ENCODE data around the gene APOBEC2. TPM values are rescaled to one million over a fixed set of nuclear protein-coding genes. Genes with fewer than 3 reads are reported as not detected.

Gene APOBEC2
- total and polyA plus RNA-seq, 8 donors: 0.29 to 1.3 (median 0.75) TPM; not detected in 1

GRCh38 chr6:41064841-41065240 is 11.8 kb downstream of the APOBEC2 start:
- ATAC-seq: no peak
- no peaks in the 10 kb centered on the region for H3K9me3 ChIP-seq
- no peak for TF ChIP-seq CTCF (IDR thresholded peaks at IDR 0.05)
- H3K4me1 ChIP-seq: peaks cover 0 to 7% of the 10 kb centered on the region in 2 donors
- intact Hi-C loops (cut with DNase I): no loop called here
- H3K27me3 ChIP-seq: no peaks in the 10 kb centered on the region
- H3K27ac ChIP-seq: no peak overlapping the region
- no peak for DNase-seq
- H3K36me3 ChIP-seq: peaks cover 0 to 37% of the 10 kb centered on the region in 2 donors
- no peak overlapping the region for H3K4me3 ChIP-seq

- Histone ChIP-seq H3K36me3 (peaks cover 0 to 37% of the 10 kb centered on the region in 2 donors), H3K4me1 (peaks cover 0 to 11% of the 10 kb centered on the region in 2 donors), H3K27me3 (no peaks in the 10 kb centered on the region), H3K9me3 (no peaks in the 10 kb centered on the region), H3K4me3 (no peak overlapping the region), H3K27ac (no peak overlapping the region)
- intact Hi-C loops (cut with DNase I): no loop called here
- no peak for TF ChIP-seq CTCF (IDR thresholded peaks at IDR 0.05)
- DNase-seq: no peak
- ATAC-seq: no peak
Measured at GRCh38 chr6:41065550-41066026, 12.6 kb downstream of the APOBEC2 start.

GRCh38 chr6:41066867-41067304 is 13.9 kb downstream of the APOBEC2 start:
- intact Hi-C loops (cut with DNase I): no loop called here
- peak in 3 of 4 donors; percentile 69 to 88 (median 71) for DNase-seq
- H3K36me3 ChIP-seq: peaks cover 0 to 28% of the 10 kb centered on the region in 2 donors

GRCh38 chr6:41071501-41071922 is 18.5 kb downstream of the APOBEC2 start:
- Histone ChIP-seq H3K4me3 (peak overlapping the region; percentile 49 to 95), H3K27ac (peak overlapping the region; percentile 99 to 100), H3K9me3 (no peaks in the 10 kb centered on the region), H3K36me3 (no peaks in the 10 kb centered on the region), H3K4me1 (peaks cover 11 to 44% of the 10 kb centered on the region in 2 donors), H3K27me3 (no peaks in the 10 kb centered on the region)
- no peak for ATAC-seq
- intact Hi-C loops (cut with DNase I): no loop called here
- TF ChIP-seq CTCF (IDR thresholded peaks at IDR 0.05): no peak
- peak in 2 of 4 donors; percentile 90 to 91 for DNase-seq

More at GRCh38 chr6:41066867-41067304, 13.9 kb downstream of the APOBEC2 start:
- no peaks in the 10 kb centered on the region for H3K9me3 ChIP-seq
- no peak overlapping the region for H3K27ac ChIP-seq
- peaks cover 0 to 18% of the 10 kb centered on the region in 2 donors for H3K4me1 ChIP-seq
- peak; percentile 79 to 89 for TF ChIP-seq CTCF (IDR thresholded peaks at IDR 0.05)
- H3K4me3 ChIP-seq: no peak overlapping the region
- no peaks in the 10 kb centered on the region for H3K27me3 ChIP-seq
- ATAC-seq: peak; percentile 35

GRCh38 chr6:41071923-41072835 is 19.2 kb downstream of the APOBEC2 start, which contains the start of gene OARD1:
TSS of gene OARD1 (minus strand) at chr6:41072356. CDS start at chr6:41071634, 722 bp downstream.
- no peaks in the 10 kb centered on the region for H3K9me3 ChIP-seq
- intact Hi-C loops (cut with DNase I): no loop called here
- H3K27me3 ChIP-seq: no peaks in the 10 kb centered on the region
- H3K4me1 ChIP-seq: peaks cover 11 to 43% of the 10 kb centered on the region in 2 donors
- no peaks in the 10 kb centered on the region for H3K36me3 ChIP-seq
- TF ChIP-seq CTCF (IDR thresholded peaks at IDR 0.05): no peak
- ATAC-seq (peak; percentile 83), DNase-seq (peak; percentile 99 to 100 (median 100))
- peak within 1 kb of the TSS; percentile 88 to 95 for H3K4me3 ChIP-seq
- H3K27ac ChIP-seq: peak within 1 kb of the TSS; percentile 99 to 100
